Measurements from ENCODE around the gene HSPB7. TPM values are rescaled to one million over a fixed set of nuclear protein-coding genes. Genes with fewer than 3 reads are reported as not detected.
"Not testable (repeated sequence)": the region's sequence is repeated elsewhere in the genome, so short reads cannot be mapped to it uniquely, and the experiment has no call there.

HSPB7 gene
- total RNA-seq, 1 experiment from 2014 or later = not detected

DNA sequence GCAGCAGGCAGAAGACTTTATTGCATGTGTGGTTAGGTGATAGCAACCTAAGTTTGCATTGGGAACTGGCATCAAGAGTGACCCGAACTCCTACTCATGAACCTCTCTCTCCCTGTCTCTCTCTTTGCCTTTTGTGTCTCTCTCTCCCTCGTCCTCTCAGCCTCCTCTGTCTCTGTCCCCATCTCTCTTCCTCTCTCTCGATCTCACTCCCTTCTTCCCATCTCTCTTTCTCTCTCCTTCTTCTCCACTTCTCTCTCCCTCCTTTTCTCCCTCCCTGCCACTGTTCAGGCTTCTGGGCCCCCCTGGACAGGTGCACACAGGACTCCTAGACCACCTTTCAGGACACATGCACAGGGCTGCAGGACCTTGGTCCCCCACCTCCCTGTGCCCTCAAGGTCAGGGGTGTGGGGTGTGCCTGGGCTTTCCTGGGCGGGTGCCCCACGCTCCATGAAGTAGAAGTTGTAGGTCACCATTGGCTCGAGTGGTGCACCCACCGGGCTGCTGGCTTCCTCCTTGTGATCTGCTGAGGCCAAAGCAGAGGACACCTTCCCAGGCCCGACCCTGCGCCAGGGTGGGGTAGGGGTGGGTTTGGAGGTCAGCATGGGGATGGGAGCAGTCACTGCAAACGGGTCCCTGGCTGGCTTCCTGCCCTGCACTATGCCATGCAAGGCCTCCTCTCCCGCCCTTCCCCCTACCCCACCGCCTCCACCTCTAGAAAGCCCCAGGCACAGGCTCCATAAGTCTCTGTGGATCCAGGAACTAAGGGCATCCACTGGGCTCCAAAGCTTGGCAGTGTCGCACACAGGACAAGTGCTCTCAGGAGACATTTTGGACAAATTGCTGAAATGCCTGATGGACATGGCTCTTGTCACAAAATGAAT, 28.7 kb downstream of the HSPB7 start:
- no TSS peak for BruUV-seq (replicated peaks)
- Mint-ChIP-seq H3K4me1 (ENCODE audit: low read depth, unreplicated experiment) (no peaks in the 10 kb centered on the region), H3K27me3 (ENCODE audit: unreplicated experiment) (peaks cover 26% of the 10 kb centered on the region), H3K36me3 (ENCODE audit: insufficient read depth, unreplicated experiment) (no peaks in the 10 kb centered on the region), H3K27ac (ENCODE audit: unreplicated experiment) (no peak overlapping the region), H3K4me3 (ENCODE audit: low read depth, unreplicated experiment) (no peak overlapping the region), H3K9me3 (ENCODE audit: low read depth, unreplicated experiment) (no peaks in the 10 kb centered on the region)
- intact Hi-C loops (cut with micrococcal nuclease; ENCODE audit: unreplicated experiment) = no loop called here
- DNase-seq = no peak
- CTCF ChIA-PET = no interaction called here
- TF ChIP-seq, protein P1, sequence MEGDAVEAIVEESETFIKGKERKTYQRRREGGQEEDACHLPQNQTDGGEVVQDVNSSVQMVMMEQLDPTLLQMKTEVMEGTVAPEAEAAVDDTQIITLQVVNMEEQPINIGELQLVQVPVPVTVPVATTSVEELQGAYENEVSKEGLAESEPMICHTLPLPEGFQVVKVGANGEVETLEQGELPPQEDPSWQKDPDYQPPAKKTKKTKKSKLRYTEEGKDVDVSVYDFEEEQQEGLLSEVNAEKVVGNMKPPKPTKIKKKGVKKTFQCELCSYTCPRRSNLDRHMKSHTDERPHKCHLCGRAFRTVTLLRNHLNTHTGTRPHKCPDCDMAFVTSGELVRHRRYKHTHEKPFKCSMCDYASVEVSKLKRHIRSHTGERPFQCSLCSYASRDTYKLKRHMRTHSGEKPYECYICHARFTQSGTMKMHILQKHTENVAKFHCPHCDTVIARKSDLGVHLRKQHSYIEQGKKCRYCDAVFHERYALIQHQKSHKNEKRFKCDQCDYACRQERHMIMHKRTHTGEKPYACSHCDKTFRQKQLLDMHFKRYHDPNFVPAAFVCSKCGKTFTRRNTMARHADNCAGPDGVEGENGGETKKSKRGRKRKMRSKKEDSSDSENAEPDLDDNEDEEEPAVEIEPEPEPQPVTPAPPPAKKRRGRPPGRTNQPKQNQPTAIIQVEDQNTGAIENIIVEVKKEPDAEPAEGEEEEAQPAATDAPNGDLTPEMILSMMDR (IDR thresholded peaks at IDR 0.05; ENCODE audit: unreplicated experiment) = no peak

- Mint-ChIP-seq H3K36me3 (ENCODE audit: insufficient read depth, unreplicated experiment) (no peaks in the 10 kb centered on the region), H3K9me3 (ENCODE audit: low read depth, unreplicated experiment) (peaks cover 3% of the 10 kb centered on the region), H3K4me1 (ENCODE audit: low read depth, unreplicated experiment) (no peaks in the 10 kb centered on the region), H3K27ac (ENCODE audit: unreplicated experiment) (no peak overlapping the region), H3K4me3 (ENCODE audit: low read depth, unreplicated experiment) (no peak overlapping the region), H3K27me3 (ENCODE audit: unreplicated experiment) (peaks cover 26% of the 10 kb centered on the region)
- intact Hi-C loops (cut with micrococcal nuclease; ENCODE audit: unreplicated experiment) = no loop called here
- DNase-seq = no peak
- CTCF ChIA-PET = interaction anchor here (1.4 kb wide), 1 partner anchor 9 kb away, joined by 6 read pairs; the partner anchor contains the start of gene ZBTB17
- TF ChIP-seq, protein P1 (IDR thresholded peaks at IDR 0.05; ENCODE audit: unreplicated experiment) = no peak
- BruUV-seq (replicated peaks) = no TSS peak
Measured at GRCh38 chr1:15985611-15986297, 32.1 kb downstream of the HSPB7 start.

DNA sequence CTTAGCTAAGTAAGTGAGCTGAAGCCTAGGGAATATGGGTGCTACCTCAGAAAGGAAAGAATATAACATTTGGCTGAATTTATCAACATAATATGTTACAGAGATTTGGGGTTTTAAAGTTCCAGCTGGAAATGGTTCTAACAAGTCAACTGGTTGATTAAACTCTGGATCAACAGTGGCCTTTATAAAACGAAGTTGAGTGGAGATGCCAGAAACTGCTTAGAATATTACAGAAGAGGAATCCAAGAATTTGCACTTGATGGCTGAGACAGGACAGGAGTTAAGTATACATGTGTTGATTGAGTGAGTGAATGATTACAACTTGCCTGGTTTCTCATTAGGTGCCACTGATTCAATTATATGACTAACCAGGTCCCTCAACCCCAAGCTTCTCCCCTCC, 34.6 kb downstream of the HSPB7 start:
- Mint-ChIP-seq H3K27ac (ENCODE audit: unreplicated experiment) (no peak overlapping the region), H3K27me3 (ENCODE audit: unreplicated experiment) (peaks cover under 1% of the 10 kb centered on the region), H3K36me3 (ENCODE audit: insufficient read depth, unreplicated experiment) (no peaks in the 10 kb centered on the region), H3K9me3 (ENCODE audit: low read depth, unreplicated experiment) (peaks cover 3% of the 10 kb centered on the region), H3K4me3 (ENCODE audit: low read depth, unreplicated experiment) (no peak overlapping the region), H3K4me1 (ENCODE audit: low read depth, unreplicated experiment) (no peaks in the 10 kb centered on the region)
- intact Hi-C loops (cut with micrococcal nuclease; ENCODE audit: unreplicated experiment) = no loop called here
- TF ChIP-seq, protein P1 (IDR thresholded peaks at IDR 0.05; ENCODE audit: unreplicated experiment) = no peak
- CTCF ChIA-PET = no interaction called here
- DNase-seq = no peak
- BruUV-seq (replicated peaks) = no TSS peak

DNA sequence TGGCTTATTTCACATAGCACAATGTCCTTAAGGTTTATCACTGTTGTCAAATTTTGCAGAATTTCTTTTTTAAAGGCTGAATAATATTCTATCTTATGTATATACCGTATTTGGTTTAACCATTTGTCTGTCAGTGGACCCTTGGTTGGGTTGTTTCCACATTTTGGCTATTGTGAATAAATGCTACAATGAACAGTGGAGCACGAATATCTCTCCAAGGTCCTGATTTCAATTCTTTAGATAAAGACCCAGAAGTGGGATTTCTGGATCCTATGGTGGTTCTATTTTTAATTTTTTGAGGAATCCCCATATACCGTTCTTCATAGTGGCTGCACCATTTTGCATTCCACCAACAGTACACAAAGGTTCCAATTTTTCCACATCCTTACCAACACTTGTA, 36.2 kb downstream of the HSPB7 start:
- no TSS peak for BruUV-seq (replicated peaks)
- Mint-ChIP-seq H3K4me3 (ENCODE audit: low read depth, unreplicated experiment) (no peak overlapping the region), H3K9me3 (ENCODE audit: low read depth, unreplicated experiment) (peaks cover 3% of the 10 kb centered on the region), H3K27ac (ENCODE audit: unreplicated experiment) (no peak overlapping the region), H3K4me1 (ENCODE audit: low read depth, unreplicated experiment) (peaks cover 3% of the 10 kb centered on the region), H3K27me3 (ENCODE audit: unreplicated experiment) (no peaks in the 10 kb centered on the region), H3K36me3 (ENCODE audit: insufficient read depth, unreplicated experiment) (peaks cover under 1% of the 10 kb centered on the region)
- no peak for DNase-seq
- TF ChIP-seq, protein P1 (IDR thresholded peaks at IDR 0.05; ENCODE audit: unreplicated experiment) = no peak
- intact Hi-C loops (cut with micrococcal nuclease; ENCODE audit: unreplicated experiment) = no loop called here
- CTCF ChIA-PET = interaction anchor here (0.7 kb wide), 1 partner anchor 508 kb away, joined by 3 read pairs; no protein-coding TSS in a partner anchor

- CTCF ChIA-PET; H3K9me3 Mint-ChIP-seq (ENCODE audit: low read depth, unreplicated experiment); BruUV-seq (replicated peaks); H3K4me3 Mint-ChIP-seq (ENCODE audit: low read depth, unreplicated experiment); DNase-seq; intact Hi-C loops (cut with micrococcal nuclease; ENCODE audit: unreplicated experiment); H3K27me3 Mint-ChIP-seq (ENCODE audit: unreplicated experiment); H3K27ac Mint-ChIP-seq (ENCODE audit: unreplicated experiment): not testable (repeated sequence)
- Mint-ChIP-seq H3K36me3 (ENCODE audit: insufficient read depth, unreplicated experiment) (peaks cover 17% of the 10 kb centered on the region), H3K4me1 (ENCODE audit: low read depth, unreplicated experiment) (peaks cover 17% of the 10 kb centered on the region)
Measured at GRCh38 chr1:15977947-15978346, 39.9 kb downstream of the HSPB7 start.

Measured in Calu3 (cell line).